Measurements from ENCODE around the gene ZDHHC11B.
"Not testable (repeated sequence)": the region's sequence is repeated elsewhere in the genome, so short reads cannot be mapped to it uniquely, and the experiment has no call there.

Gene ZDHHC11B

DNA sequence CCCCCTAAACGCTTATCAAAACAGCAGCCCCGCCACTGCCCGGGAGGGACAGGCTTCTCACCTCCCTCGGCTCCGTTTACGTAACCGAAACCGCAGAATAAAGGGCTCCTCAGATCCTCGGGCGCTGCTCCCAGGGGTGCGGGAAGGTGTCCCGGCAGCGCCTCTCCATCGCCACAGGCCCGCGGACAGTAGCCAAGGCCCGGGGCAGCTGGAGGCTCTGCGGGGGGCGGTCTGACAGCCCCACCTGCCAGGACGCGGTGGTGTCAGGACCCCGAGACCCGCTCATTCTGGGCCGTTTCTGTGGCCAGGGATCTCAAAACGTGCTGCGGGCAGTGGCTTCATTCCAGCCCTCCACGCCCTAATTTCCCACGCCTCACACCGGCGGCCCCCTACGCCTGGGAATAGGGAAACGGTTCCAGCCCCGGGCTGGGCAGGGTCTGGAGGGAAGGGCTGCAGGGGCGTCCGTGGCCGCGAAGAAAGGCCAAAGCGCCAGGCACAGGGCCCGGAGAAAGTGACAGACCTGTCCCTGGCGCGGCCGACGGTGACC is 575 bp downstream of the ZDHHC11B start:
- peak; percentile 50 for DNase-seq

DNA sequence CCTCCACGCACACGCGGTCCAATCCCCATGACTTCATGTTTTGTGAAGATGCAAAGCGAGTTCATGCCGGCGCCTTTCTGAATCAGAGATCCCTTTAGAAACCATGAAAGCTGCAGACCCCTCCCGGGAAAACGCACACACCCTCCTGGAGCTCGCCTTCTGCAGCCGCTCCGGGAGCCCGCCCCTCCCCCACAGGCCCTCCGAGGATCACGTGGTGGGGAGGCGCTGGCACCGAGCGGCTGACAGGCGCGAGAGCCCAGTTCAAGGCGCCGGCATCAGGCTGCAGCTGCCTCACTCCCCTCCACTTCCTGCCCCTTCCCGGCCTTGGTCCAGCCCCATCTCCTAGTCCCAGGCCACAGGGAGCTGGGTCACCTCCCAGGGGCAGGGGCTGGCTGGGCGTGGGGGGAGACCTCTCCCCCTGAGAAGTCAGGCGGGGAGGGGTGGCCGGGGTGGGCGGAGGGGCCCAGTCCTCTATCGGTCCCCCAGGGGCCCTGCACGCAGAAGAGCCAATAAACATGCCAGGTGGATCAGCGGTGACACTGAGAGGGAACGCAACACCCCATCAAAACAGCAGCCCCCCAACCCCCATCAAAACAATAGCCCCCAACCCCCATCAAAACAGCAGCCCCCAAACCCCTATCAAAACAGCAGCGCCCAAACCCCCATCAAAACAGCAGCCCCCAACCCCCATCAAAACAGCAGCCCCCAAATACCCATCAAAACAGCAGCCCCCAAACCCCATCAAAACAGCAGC is 1.3 kb downstream of the ZDHHC11B start:
- peak; percentile 29 for DNase-seq

DNA sequence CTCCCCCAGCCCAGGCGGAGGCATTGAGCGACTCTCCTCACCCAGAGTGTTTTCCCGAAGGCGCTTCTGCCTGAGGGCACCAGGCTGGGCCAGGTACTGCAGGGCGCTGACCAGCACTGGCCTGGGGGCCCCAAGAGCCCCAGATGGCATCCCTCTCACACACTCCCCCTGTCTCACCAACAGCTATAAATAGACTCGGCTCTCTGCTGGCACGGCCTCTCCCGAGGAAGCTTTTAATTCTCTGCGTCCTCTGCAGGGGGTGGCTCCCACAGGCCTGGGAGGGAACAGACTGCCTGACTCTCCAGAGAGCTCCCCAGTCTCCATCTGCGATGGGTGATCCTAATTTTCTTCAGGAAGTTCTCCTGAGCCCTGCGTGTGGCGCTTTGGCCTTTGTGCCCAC is 2.2 kb downstream of the ZDHHC11B start:
- not testable (repeated sequence) for DNase-seq

DNA sequence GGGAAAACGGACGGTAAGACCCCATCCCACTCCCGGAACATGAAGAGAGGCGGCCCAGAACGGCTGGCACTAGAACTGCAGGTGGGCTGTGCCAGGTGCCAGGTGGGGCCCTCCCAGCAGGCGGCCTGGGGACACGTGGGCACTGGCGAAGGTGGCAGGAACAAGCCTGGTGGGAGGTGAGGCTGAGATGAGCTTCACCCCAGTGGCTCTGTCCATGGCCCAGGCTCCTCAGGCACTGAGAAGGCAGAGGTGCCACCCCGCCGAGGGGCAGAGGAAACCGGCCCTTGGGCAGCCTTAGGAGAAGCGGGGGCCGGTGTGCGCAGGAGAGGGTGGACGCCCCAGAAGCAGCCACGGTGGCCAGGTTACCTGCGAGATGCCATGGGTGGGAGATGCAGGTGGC is 4.0 kb downstream of the ZDHHC11B start:
- not testable (repeated sequence) for DNase-seq

DNA sequence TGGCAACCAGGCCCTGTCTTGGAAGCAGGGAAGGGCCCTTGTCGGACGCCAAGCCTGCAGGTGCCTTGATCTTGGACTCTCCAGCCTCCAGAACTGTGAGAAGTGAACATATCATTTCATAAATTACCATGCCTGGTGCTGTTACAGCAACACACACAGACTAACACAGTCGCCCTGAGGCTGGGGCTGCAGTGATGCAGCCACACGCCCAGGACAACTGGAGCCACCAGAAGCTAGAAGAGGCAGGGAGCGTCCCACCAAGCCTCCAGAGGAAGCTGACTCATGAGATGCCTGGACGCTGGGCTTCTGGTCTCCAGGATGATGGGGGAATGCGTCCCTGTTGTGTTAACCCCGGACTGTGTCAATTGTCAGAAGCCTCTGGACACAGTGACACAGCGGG is 5.6 kb downstream of the ZDHHC11B start:
- not testable (repeated sequence) for DNase-seq

DNA sequence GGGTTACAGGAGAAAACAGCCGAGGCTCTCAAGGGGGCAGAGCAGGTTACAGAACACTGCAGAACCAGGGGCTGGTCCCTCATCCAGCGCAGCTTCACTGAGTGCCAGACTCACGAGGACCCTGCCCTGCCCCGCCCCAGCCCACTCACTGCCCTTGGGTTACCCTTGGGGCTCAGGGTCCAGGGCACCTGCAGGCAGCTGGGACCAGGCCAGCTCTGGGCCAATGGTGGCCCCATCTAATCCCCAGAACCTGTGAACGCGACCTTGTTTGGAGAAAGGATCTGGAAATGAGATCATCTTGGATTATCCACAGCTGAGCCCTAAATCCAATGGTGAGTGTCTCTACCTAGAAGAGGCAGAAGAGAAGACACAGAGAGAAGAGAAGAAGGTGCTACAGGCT is 6.1 kb downstream of the ZDHHC11B start:
- not testable (repeated sequence) for DNase-seq

DNA sequence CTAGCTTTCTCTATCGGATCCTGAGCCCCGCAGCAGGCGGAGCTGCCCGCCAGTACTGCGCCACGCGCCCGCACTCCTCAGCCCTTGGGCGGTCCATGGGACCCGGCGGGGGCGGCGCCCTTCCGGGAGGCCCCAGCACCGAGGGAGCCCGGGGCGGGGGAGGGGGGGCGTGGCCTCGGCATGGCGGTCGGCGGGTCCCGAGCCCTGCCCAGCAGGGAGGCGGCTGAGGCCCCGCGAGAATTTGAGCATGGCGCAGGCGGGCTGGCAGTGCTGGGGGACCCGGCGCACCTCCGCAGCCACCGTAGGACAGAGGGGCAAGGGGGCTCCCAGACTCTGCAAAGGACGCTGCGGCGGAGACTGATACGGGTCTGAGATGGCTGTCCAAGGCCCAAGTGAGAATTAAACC is 6.8 kb downstream of the ZDHHC11B start:
- DNase-seq: no peak

DNA sequence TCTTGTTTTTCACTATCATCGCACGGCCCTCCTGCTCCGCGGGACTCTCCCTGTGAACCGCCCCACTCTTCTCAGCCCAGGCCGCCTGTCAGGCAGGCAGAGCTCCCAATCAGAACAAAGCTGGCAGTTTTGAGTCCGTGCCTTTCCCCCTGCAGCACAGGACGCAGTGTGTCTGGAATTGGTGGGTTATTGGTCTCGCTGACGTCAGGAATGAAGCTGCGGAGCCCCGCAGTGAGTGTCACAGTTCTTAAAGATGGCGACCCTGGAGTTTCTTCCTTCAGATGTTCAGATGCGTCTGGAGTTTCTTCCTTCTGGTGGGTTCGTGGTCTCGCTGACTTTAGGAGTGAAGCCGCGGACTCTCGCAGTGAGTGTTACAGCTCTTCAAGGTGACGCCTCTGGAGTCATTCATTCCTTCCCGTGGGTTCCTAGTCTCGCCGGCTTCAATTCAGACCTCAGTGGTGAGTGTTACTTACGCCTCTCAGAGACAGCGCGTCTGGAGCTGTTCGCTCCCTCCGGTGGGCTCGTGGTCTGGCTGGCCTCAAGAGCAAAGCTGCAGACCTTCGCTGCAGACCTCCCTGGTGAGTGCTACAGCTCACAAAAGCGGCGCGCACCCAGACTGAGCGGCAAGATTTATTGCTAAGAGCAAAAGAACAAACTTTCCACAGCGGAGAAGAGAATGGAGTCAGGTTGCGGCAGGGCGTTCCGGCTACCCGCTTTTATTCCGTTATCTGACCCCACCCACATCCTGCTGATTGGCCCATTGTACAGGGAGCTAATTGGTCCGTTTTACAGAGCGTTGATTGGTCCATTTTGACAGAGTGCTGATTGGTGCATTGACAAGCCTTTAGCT is 7.4 kb downstream of the ZDHHC11B start:
- no peak for DNase-seq

DNA sequence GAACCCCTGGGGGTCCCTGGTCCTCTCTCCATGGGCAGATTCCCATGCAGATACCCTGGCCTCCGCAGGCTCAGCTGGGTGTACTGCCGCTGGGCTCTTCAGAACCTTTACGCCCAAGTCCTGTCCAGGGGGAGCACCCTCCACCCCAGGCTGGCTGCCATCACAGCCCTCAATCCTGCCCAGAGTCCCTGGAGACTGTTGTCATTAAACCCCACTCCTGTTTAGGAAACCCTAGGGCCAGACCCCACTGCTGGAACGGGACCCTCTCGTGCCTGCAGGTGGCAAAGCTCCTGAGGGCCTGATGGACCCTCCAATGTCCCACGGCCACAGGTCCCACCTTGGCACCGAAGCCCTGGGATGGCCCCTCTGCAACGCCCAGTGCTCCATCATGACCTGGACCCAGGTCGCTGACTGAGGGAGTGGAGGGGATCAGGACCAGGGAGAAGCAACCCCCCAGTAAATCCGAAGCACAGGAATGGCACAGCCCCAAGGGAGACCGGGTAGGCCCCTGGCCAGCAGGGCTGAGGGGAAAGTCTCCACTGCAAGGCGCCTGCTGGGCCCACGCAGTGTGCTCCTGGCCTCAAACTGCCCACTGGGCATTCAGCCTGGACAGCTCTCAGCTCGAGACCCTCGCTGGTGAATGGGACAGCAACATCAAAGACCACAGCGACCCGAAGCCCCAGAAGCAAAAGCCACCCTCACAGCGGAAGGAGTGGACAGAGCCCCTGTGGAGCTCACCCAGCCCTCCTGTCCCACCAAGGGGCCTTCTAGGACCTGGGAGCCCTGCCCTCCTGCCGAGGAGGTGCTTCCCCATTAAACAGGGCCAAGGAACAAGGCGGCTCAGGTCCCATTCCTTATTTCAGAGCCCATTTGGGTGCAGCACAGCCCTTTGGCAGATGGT is 8.3 kb downstream of the ZDHHC11B start:
- no peak for DNase-seq

DNA sequence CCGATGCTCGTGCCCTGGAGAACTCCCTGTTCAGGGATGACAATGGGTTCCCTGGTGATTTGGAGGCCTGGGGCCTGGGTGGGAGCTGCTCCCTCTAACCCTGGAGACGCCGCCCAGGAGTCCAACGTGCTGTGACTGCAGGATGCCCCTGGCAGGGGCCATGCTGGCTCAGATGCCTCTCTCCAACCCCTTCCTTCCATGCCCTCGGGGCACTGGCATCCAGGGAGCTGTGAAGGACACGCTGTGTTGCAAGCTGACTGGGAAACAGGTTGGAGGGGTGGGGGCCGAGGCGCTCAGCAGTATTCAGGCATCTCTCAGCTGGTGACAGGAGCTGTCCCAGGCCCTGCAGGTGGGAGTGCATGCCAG is 9.0 kb downstream of the ZDHHC11B start:
- not testable (repeated sequence) for DNase-seq

DNA sequence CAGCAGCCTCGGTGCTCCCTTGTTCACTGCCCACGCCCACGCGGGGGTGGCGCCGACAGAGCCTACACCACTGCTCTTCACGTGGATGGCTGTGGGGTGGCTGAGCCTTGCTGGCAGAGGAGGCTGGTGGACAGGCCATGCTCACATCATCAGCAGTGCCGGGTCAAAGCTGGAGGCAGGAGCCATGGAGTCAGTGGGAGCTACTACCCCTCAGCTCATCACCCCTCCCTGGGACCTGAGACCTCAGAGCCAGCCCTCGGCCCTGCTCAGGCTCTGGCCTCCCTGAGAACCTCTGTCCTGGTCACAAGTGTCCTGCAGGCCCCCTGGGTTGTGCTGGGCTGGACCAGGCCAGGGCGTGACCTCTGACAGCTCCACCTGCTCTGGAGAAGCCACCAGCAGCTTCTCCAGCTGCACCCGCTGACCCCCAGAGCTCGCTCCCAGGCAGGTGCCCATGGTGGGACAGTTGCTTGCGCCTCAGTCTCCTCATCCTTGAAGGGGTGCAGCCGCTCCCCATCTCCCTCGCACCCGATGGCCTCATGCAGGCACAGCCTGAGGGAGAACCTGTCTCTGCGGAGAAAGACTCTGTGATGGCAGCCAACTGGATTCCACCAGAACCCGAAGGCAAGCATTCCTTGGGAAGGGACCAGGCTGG is 9.5 kb downstream of the ZDHHC11B start:
- DNase-seq: not testable (repeated sequence)

DNA sequence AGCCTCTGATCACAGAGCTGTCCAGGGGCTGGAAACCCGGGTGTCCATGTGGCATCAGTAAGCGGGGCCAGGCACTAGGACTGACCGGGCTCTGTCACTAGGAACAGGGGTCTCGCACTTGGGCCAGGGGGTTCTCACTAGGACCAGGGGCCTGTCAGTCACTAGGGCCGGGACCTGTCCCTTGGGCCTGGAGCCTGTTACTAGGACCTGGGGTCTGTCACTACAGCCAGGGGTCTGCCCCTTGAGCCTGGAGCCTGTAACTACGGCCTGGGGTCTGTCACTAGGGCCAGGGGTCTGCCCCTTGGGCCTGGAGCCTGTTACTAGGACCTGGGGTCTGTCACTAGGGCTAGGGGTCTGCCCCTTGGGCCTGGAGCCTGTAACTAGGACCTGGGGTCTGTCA is 10.2 kb downstream of the ZDHHC11B start:
- not testable (repeated sequence) for DNase-seq

DNA sequence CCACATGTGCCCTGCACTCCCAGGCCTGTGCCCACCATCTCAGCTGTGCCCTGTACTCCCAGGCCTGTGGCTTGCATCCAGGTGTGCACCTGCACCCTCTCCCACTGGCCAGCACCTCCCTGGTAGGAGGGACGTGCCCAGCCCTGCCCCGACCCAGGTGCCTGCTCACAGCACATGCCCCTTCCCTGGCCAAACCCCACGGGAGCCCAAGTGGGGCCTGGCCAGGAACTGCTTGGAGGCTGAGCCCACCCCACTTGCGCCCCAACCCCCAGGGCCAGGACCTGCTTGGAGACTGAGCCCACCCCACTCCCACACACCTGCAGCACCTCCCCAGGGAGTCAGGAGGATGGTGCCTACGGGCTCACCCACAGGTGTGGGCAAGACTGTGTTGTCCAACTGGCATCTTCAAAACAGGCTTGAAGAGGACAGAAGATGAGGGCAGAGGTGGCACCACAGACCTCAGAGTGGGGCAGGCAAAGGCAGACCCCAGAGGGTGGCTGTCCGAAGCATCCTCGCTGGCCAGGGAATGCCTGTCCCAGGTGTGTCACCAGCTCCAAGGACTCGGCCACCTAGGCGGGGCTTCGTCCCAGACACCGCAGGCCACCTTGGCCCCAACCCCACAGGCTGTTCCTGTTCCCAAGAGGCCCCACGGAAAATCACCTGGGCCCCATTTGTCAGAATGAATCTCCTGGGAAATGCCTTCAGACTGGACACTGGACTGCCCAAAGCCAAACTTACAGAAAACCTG is 10.8 kb downstream of the ZDHHC11B start:
- no peak for DNase-seq

DNA sequence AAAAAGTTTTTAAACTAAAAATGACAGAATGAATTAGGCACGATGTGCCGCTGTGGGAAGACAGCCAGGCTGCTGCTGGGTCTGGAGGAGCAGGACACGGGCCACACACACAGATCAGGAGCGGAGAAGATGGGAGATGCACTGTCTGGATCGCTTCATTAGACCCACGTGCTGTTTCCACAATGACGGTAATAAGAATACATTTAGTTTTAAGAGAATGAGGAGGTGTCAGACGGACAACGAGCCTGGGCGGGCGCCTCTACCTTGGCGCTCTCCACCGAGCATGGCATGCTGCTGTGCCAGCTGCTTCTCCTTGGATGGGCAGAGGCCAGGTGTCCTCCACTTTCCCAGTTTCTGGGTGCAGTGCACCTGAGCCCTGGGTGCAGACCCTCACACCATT is 11.6 kb downstream of the ZDHHC11B start:
- not testable (repeated sequence) for DNase-seq

DNA sequence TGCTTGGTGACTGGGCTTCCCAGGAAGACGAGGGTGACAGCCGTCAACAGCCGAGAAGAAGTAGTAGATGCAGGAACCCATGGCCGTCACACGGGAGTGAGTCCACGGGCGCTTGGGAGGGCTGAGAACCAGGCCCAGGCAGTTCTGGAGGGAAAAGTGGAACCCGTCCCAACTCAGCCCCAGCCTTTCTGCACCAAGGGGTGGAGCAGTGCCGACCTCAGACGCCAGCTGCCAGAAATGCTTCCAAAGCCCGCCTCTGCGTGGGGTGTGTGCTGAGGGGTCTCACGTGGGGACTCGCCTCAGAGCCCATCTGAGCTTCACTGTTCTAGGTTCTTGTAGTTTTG is 12.0 kb downstream of the ZDHHC11B start:
- DNase-seq: not testable (repeated sequence)

DNA sequence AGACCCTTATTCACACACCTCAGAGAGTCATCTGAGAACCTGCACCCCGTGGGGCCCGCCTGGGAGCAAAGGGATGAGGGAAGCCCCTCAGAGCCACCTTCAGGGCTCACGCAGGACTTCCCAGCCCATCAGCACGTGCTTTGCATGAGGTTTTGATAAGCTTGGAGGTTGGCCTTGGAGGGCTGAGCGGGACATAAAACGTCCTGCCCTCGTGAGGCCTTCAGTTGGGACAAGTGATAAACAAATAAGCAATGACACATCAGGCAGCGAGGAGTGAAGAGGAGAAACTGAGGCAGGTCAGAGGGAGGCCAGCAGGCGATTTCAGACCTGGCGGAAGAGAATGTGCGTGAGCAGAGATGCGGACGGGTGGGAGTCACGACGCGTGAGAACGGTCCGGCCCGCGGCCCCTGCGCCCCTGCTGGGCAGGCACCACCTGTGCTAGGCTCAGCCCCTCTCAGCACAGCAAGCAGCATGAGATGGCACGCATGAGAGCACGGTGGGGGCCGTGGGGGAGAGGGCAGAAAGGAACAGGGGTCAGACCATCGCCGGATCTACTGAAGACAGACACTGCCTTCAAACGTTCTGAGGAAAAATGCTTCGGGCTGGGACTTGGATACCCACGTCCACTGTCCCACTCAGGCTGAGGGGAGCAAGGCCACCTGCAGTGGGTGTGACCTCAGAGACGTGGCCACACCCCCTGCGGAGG is 12.5 kb downstream of the ZDHHC11B start:
- not testable (repeated sequence) for DNase-seq

DNA sequence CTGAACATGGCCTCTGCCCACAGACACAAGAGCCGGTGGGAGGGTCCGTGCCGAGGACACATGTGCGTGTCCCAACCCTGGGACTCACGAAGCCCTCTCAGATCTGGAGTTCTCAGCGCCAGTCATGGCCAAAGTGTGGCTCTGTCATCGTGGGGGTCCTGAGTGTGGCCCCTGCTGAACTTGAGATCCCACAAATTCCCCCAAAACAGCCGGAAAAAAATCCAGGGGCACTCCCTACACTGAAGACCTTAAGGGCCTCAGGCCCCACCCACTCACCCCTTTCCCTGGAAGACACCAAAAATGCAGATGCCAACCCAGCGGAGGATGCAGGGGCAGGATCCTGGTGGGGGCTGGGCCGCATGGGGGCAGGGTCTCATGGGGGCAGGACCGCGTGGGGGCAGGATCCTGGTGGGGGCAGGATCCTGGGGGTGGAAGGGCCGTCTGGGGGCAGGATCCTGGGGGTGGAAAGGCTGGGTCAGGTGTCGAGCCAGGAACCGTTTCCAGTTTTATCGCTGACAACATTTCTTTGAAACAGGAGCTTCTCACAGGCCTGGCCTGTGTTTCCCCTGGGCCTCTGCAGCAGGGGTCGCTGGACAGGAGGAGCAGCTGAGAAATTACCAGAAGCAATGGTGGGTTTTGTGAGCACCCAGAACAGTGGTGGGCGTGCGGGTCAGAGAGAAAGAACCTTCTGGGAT is 13.3 kb downstream of the ZDHHC11B start:
- DNase-seq: not testable (repeated sequence)

DNA sequence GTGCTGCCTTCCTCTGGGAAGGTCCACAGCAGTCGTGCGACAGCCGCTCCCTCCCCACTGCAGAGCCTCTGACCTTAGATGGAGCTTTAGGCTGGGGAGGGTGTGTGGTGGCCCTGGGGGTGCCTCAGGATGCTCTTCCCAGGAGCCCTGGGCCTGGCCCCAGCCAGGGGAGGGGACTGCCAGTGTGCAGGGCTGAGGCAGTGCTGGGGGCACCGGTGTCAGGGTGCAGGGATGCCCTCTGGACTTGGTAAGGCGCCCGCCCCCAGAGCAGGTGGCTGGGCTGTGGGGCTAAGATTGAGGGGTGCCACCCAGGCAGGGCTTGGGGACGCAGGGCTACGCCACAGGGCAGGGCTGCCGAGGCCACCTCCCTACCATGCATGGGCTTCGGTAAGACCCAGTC is 13.9 kb downstream of the ZDHHC11B start:
- not testable (repeated sequence) for DNase-seq

DNA sequence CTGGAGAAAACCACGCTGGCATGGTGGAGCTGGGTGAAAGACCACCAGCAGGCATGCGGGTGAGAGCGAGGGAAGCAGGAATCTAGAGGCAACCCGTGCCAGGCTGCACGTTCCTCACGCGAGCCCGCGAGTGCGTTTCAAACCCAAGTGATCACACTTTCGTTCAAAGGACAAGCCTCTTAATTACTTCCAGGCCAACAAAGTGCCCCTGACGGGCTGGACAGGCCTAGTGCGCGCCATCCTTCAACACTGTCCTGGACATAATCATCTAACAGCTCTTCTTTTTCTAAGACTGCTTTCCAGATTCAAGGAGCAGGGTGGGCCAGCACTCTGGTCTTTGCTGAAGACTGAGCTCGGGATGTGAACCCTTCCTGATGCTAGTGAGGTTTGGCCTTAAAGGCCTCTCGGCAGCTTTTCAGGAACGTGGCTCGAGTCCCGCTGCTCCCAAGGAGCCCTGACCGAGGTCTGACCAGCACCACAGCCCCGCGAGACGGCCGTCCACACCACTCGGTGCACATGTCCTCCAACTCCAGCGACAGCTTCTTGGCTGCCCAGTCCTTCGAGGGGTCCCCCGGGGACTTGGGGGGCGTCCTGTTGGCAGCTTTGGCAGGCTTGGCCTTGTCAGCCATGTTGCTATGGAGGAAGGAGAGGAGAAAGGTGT is 14.9 kb downstream of the ZDHHC11B start:
- DNase-seq: not testable (repeated sequence)

All from CD4-positive, alpha-beta T cell treated with Interleukin-17A for 1 hour (primary cell).